Vagina (tissue), 2 donors: ENCODE measurements around the gene ATP7B. TPM values are rescaled to one million over a fixed set of nuclear protein-coding genes. Genes with fewer than 3 reads are reported as not detected.
"Not testable (repeated sequence)": the region's sequence is repeated elsewhere in the genome, so short reads cannot be mapped to it uniquely, and the experiment has no call there.

ENCODE experiments used
- DNase-seq, 2 donors: peaks; one replicate each; pipeline ENCODE4 v3.0.0-alpha.2; 2017; ENCODE audit errors: extremely low spot score in 2 of 2
- H3K27ac ChIP-seq: fragments of 200-600 bp; sonication (generic); one replicate; pipeline ENCODE4 v1.5.1; 2019
- H3K27me3 ChIP-seq: fragments of 200-600 bp; sonication (generic); one replicate; pipeline ENCODE4 v1.5.1; 2019
- H3K36me3 ChIP-seq, 2 donors: fragments of 200-600 bp; sonication (generic); one replicate each; pipeline ENCODE4 v1.5.1; 2017 to 2019
- H3K4me1 ChIP-seq: fragments of 200-600 bp; sonication (generic); one replicate; pipeline ENCODE4 v1.5.1; 2019
- H3K4me3 ChIP-seq, 2 donors: fragments of 200-600 bp; sonication (generic); 1 replicate in 1 of 2; 2 replicates in 1 of 2; pipeline ENCODE4 v1.5.1; 2016 to 2019
- H3K9me3 ChIP-seq: fragments of 200-600 bp; sonication (generic); one replicate; pipeline ENCODE4 v1.5.1; 2019
- POLR2A ChIP-seq, 2 donors: fragments of 450-650 bp; IDR thresholded peaks; one replicate each; pipeline ENCODE4 v1.6.1; 2017; ENCODE audit warnings: antibody characterized with exemption in 2 of 2, mild to moderate bottlenecking in 2 of 2, moderate library complexity in 2 of 2
- POLR2AphosphoS5 ChIP-seq, 2 donors: sonication (generic); formaldehyde crosslinking; IDR thresholded peaks; one replicate each; pipeline ENCODE4 v1.9.0; 2017; ENCODE audit warnings: antibody characterized with exemption in 2 of 2, mild to moderate bottlenecking in 2 of 2, low read depth in 1 of 2; ENCODE audit not compliant: insufficient read depth in 1 of 2
- intact Hi-C: fragments of 100-400 bp; cut with DNase I; formaldehyde crosslinking; loops from one replicate; pipeline ENCODE4 v1.15.1; 2023
- total RNA-seq: library from RNA; depleted of rRNA; stranded (reverse); fragments of >200 nt; gene quantifications from one replicate; pipeline ENCODE4 v1.2.3, GENCODE V29; 2016
- TF ChIP-seq, protein P1 (sequence below), 3 experiments: fragments of 450-650 bp in 2 of 3; fragments of 200-600 bp in 1 of 3; sonication (generic) in 1 of 3; IDR thresholded peaks; one replicate each; pipeline ENCODE4 v1.5.1; 2017 to 2019; ENCODE audit warnings: antibody characterized with exemption in 3 of 3, mild to moderate bottlenecking in 2 of 3, moderate library complexity in 2 of 3

The ATP7B gene
- total RNA-seq, 1 donor from 2014 or later = 2.5 TPM

DNA sequence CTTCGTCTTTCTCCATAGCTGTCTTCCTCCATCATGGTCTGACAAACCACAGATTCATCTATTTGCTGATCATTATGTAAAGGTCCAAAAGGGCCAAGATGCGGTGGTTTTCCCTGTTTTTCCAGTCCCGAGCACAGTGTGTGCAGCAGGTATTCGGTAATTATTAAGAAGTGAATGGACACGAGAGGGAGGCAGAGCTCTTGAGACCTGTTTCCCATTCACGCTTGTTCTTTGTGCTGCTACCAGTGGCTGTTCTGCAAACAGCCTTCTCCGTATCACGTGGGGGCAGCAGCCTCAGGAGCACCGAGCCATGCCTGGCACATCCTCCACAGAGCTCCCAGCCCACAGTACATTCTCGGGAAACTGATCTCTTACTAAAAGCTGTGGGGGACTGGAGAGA lies 99.2 kb downstream of the ATP7B start:
- peak in 1 of 2 donors; percentile 72 for DNase-seq
- Histone ChIP-seq H3K4me3 (no peak overlapping the region), H3K4me1 (no peaks in the 10 kb centered on the region), H3K27ac (no peak overlapping the region), H3K9me3 (no peaks in the 10 kb centered on the region), H3K27me3 (no peaks in the 10 kb centered on the region), H3K36me3 (no peaks in the 10 kb centered on the region)
- intact Hi-C loops = no loop called here
- TF ChIP-seq POLR2A (IDR thresholded peaks at IDR 0.05) = no peak
- no peak for TF ChIP-seq POLR2AphosphoS5 (IDR thresholded peaks at IDR 0.05; ENCODE audit: insufficient read depth in 1 of 2, low read depth in 1 of 2)
- TF ChIP-seq, protein P1, sequence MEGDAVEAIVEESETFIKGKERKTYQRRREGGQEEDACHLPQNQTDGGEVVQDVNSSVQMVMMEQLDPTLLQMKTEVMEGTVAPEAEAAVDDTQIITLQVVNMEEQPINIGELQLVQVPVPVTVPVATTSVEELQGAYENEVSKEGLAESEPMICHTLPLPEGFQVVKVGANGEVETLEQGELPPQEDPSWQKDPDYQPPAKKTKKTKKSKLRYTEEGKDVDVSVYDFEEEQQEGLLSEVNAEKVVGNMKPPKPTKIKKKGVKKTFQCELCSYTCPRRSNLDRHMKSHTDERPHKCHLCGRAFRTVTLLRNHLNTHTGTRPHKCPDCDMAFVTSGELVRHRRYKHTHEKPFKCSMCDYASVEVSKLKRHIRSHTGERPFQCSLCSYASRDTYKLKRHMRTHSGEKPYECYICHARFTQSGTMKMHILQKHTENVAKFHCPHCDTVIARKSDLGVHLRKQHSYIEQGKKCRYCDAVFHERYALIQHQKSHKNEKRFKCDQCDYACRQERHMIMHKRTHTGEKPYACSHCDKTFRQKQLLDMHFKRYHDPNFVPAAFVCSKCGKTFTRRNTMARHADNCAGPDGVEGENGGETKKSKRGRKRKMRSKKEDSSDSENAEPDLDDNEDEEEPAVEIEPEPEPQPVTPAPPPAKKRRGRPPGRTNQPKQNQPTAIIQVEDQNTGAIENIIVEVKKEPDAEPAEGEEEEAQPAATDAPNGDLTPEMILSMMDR (IDR thresholded peaks at IDR 0.05) = no peak

DNA sequence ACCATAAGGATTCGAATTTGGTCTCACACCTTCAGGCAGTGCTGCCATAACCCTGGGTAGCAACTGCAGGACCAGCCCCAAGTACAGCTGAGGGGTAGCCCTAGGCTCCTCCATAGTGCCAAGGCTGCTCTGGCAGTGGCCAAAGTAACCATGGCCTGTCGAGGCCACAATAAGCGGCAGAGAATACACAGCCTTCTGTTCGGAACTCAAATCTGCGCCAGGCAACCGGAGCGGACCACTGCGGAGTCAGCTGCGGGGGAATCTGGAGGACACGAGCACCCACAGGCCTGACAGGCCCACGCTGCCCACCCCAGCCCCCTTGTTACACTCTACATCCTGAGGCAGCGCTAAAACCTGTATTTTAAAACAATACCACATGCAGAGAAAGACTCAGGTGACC lies 100.7 kb downstream of the ATP7B start:
- Histone ChIP-seq H3K9me3 (no peaks in the 10 kb centered on the region), H3K27ac (no peak overlapping the region), H3K4me1 (no peaks in the 10 kb centered on the region), H3K4me3 (no peak overlapping the region), H3K36me3 (no peaks in the 10 kb centered on the region), H3K27me3 (no peaks in the 10 kb centered on the region)
- no peak for TF ChIP-seq POLR2AphosphoS5 (IDR thresholded peaks at IDR 0.05; ENCODE audit: insufficient read depth in 1 of 2, low read depth in 1 of 2)
- TF ChIP-seq, protein P1 (IDR thresholded peaks at IDR 0.05) = no peak
- TF ChIP-seq POLR2A (IDR thresholded peaks at IDR 0.05) = no peak
- DNase-seq = peak in 1 of 2 donors; percentile 77
- intact Hi-C loops = no loop called here

DNA sequence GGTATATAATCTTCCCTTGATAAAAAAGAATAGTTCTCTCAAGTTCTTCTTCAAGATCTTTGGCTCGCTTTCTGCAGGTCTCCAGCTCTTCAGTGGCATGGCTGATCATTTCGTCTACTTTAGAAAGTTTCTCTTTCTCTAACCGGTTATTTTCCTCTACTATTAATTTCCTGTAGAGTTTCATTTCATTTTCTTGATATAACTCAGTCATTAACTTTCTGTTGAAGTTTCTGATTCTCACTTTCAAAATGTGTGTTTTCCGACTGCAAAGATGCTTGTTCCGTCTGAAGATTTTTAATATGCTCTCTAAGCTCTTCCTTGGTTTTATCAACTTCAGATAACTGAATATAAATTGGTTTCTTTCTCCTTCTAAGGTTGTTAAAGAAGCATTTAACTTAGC lies 102.0 kb downstream of the ATP7B start:
- H3K27ac ChIP-seq, H3K36me3 ChIP-seq, intact Hi-C loops, H3K4me3 ChIP-seq, DNase-seq, H3K4me1 ChIP-seq, H3K9me3 ChIP-seq, H3K27me3 ChIP-seq: not testable (repeated sequence)

DNA sequence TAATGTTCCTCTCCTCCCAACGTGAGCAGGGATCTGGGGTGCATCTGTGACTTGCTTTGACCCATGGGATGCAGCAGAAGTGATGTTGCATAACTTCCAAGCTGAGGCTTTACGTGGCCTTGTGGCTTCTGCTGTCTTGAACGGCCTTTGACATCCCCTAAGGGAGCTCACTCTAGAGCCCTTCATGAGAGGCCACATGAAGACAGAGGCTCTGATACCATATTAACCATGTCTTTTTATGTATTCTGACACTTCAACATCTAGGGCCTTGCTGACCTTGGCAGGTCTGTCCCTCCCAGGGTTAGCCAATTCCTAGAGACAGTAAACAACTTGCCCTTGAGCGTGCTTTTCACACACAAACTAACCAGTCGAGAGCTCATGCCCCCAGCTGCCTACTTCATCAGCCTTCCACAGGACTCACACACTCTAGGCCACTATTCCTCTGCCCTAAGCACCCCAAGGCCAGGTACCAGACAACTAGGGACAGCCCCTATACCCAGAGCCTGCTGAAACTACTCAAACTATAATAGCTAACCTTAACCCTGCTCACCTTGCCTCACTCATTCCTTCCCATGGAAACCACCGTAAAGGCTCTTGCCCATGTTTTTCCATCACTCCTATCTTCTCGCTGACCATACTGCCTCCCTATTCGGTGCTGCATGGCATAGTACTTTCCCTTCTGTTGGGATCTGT lies 104.1 kb downstream of the ATP7B start:
- Histone ChIP-seq H3K27me3 (no peaks in the 10 kb centered on the region), H3K27ac (no peak overlapping the region), H3K4me3 (no peak overlapping the region), H3K9me3 (no peaks in the 10 kb centered on the region), H3K4me1 (no peaks in the 10 kb centered on the region), H3K36me3 (no peaks in the 10 kb centered on the region)
- TF ChIP-seq POLR2AphosphoS5 (IDR thresholded peaks at IDR 0.05; ENCODE audit: insufficient read depth in 1 of 2, low read depth in 1 of 2) (no peak), POLR2A (IDR thresholded peaks at IDR 0.05) (no peak)
- TF ChIP-seq, protein P1 (IDR thresholded peaks at IDR 0.05) = no peak
- DNase-seq = peak; percentile 49 to 94
- intact Hi-C loops = no loop called here

DNA sequence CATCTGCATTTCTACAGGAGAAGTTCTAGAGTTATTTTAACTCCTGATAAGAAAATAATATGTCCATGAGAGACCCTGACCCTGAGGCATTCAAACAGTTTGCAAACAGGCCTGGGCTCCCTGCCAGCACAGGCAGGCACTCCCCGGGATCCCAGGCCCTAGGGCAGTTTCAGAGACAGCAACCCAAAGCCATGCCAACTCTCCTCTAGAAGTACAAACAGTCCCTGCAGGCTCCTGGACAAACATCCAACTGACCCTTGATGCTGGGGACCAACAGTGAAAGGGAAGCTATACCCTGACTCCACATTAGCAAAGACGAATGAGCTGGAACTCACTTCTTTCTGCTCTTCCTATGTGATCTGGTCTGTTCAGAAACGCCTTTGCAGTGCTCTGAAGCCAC lies 104.7 kb downstream of the ATP7B start:
- peak in 1 of 2 donors; percentile 58 for DNase-seq
- no peak for TF ChIP-seq POLR2A (IDR thresholded peaks at IDR 0.05)
- TF ChIP-seq, protein P1 (IDR thresholded peaks at IDR 0.05) = no peak
- TF ChIP-seq POLR2AphosphoS5 (IDR thresholded peaks at IDR 0.05; ENCODE audit: insufficient read depth in 1 of 2, low read depth in 1 of 2) = no peak
- no peaks in the 10 kb centered on the region for H3K4me1 ChIP-seq

More for the DNA sequence above, 104.7 kb downstream of the ATP7B start:
- Histone ChIP-seq H3K36me3 (no peaks in the 10 kb centered on the region), H3K27ac (no peak overlapping the region), H3K4me3 (no peak overlapping the region), H3K27me3 (no peaks in the 10 kb centered on the region), H3K9me3 (no peaks in the 10 kb centered on the region)
- intact Hi-C loops = no loop called here
